GM10266 (cell line): ENCODE results near the gene PSIP1.

Experiments used
- DNase-seq: peaks from one replicate; pipeline ENCODE4 v3.0.0; 2012; ENCODE audit errors: extremely low spot score
- CTCF ChIP-seq: IDR thresholded peaks from 2 replicates; pipeline ENCODE4 v1.5.1; 2012; ENCODE audit warnings: mild to moderate bottlenecking, low read depth; ENCODE audit not compliant: control insufficient read depth, insufficient read depth; ENCODE audit errors: missing control alignments

Gene PSIP1

GRCh38 chr9:15484802-15485201, 26.0 kb downstream of the PSIP1 start:
- no peak for TF ChIP-seq CTCF
- DNase-seq, result no peak

DNA sequence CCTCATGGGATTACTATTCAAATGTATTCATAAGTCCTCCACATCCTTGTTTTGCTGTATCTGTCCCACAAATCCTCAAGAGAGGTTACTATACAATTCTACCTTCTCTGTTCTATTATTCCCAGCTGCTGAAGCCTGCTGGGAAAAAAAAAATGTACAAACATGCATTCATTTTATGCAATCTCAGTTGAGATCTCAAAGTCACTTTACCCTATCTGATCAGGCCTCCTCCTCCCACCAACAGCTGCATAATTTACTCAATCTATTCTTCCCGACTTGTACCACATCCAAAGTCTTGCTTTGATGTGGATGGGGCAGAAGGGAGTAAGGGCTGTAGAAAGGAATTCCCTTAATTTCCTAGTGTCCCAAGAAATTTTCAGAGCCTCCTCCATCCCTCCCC, 28.6 kb downstream of the PSIP1 start:
- TF ChIP-seq CTCF, result no peak
- no peak for DNase-seq

DNA sequence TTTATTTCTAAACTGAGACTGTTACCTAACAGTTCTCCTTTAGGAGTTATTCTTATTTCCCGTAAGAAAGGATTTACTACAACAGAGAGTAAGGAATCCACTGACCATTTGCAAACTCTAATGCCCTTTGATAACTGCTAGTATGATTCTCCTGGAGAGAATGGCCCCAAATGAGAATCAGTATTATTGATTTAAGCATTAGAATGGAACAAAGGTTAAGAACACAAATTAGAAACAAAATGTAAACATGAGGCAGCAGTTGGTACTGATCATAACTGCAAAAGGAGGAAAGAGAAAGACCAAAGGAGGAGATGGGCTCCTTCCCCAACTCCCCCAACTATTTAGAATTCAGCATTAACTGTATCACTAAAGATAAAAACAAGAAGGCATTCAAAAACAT, 30.7 kb downstream of the PSIP1 start:
- TF ChIP-seq CTCF, result no peak
- DNase-seq, result no peak

DNA sequence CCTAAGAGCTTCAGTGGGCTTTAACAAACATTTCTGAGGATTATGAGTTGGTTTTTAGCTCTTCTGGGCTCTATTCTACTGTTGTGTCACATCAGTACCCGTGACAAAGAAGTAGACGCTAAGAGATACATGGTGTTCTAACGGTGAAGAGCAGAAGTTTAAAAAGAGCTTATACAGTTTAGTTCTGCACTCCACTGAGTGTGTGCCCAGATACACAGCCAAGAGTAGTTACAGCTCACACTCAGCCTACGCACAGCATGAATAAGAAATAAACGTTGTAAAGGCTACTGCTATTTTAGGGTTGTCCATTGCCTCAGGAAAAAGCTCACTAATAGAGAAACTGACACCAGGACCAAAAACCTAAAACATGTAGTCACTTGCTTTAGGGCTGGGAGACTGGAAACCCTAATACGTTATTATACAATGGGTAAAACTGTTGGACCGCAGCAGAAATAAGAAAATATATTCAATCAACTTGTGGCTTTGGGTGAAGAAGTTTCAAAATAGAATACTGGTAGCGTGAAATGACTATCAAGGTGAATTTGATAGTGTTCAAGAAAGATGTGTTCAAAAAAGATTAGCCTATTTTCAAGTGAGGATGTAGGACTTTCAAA, 34.7 kb downstream of the PSIP1 start:
- DNase-seq, result no peak
- TF ChIP-seq CTCF, result no peak

GRCh38 chr9:15469862-15470261, 40.9 kb downstream of the PSIP1 start:
- no peak for DNase-seq
- TF ChIP-seq CTCF, result no peak

GRCh38 chr9:15469406-15469805, 41.4 kb downstream of the PSIP1 start:
- DNase-seq, result no peak
- TF ChIP-seq CTCF, result no peak

- DNase-seq, result no peak
- no peak for TF ChIP-seq CTCF
Measured at GRCh38 chr9:15468145-15468544, 42.6 kb downstream of the PSIP1 start.
